ENCODE measurements around the gene KIF21B.

Gene KIF21B, protein sequence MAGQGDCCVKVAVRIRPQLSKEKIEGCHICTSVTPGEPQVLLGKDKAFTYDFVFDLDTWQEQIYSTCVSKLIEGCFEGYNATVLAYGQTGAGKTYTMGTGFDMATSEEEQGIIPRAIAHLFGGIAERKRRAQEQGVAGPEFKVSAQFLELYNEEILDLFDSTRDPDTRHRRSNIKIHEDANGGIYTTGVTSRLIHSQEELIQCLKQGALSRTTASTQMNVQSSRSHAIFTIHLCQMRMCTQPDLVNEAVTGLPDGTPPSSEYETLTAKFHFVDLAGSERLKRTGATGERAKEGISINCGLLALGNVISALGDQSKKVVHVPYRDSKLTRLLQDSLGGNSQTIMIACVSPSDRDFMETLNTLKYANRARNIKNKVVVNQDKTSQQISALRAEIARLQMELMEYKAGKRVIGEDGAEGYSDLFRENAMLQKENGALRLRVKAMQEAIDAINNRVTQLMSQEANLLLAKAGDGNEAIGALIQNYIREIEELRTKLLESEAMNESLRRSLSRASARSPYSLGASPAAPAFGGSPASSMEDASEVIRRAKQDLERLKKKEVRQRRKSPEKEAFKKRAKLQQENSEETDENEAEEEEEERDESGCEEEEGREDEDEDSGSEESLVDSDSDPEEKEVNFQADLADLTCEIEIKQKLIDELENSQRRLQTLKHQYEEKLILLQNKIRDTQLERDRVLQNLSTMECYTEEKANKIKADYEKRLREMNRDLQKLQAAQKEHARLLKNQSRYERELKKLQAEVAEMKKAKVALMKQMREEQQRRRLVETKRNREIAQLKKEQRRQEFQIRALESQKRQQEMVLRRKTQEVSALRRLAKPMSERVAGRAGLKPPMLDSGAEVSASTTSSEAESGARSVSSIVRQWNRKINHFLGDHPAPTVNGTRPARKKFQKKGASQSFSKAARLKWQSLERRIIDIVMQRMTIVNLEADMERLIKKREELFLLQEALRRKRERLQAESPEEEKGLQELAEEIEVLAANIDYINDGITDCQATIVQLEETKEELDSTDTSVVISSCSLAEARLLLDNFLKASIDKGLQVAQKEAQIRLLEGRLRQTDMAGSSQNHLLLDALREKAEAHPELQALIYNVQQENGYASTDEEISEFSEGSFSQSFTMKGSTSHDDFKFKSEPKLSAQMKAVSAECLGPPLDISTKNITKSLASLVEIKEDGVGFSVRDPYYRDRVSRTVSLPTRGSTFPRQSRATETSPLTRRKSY (N-terminal part only)

DNA sequence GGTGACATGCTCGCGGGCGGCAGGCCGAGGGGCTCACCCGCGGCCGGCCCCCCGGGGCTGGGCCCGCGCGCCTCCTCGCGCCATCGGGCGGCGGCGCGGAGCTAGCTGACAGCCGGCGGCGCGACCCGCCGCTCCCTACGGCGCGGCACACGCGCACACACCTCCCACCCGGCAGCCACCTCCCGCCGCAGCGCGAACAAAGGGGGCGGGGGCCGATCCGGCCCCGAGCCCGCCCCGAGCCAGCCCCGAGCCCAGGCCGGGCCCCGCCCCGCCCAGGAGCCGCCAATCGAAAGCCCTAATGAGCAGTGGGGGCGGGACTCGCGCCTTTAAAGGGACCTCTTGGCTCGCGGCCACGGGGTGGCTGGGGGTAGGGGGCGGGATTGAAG, at the start of gene KIF21B:
Gene KIF21B (minus strand): TSS at position 198 of the 386 bp plus-strand sequence. CDS start 331 bp downstream, outside the sequence.
- POLR2A ChIA-PET (ENCODE audit: low non-redundant PET): no interaction called here
- TF ChIP-seq, protein P1, sequence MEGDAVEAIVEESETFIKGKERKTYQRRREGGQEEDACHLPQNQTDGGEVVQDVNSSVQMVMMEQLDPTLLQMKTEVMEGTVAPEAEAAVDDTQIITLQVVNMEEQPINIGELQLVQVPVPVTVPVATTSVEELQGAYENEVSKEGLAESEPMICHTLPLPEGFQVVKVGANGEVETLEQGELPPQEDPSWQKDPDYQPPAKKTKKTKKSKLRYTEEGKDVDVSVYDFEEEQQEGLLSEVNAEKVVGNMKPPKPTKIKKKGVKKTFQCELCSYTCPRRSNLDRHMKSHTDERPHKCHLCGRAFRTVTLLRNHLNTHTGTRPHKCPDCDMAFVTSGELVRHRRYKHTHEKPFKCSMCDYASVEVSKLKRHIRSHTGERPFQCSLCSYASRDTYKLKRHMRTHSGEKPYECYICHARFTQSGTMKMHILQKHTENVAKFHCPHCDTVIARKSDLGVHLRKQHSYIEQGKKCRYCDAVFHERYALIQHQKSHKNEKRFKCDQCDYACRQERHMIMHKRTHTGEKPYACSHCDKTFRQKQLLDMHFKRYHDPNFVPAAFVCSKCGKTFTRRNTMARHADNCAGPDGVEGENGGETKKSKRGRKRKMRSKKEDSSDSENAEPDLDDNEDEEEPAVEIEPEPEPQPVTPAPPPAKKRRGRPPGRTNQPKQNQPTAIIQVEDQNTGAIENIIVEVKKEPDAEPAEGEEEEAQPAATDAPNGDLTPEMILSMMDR (conservative IDR thresholded peaks at IDR 0.05; ENCODE audit: low read depth): no peak
- H3K27ac ChIP-seq: no peak within 1 kb of the TSS
- peak; percentile 93 for DNase-seq (ENCODE audit: low spot score)
- CTCF ChIA-PET: interaction anchor here (0.6 to 3.7 kb wide), 9 partner anchors 18 to 147 kb away, joined by 3 to 24 read pairs (median 4); no protein-coding TSS in a partner anchor

DNA sequence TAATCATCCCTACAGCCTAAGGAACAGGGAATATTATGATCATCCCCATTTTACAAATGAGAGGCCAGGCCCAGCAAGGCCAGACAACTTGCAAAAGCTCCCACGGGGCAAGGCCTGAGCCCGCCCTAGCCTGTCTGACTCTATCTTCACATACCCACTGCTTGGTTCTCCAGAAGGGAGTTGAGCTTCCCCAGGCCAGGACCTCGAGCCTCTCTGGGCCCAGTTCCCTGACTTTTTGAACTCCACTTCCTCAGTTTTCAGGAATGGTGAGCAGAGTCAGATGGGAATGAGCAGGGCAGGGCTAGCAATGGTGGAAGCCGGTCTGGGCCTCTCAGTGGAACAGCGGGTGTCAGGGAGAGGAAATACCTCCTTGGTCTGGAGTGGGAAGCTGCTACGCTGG, 49.4 kb upstream of the KIF21B start:
- no peak overlapping the region for H3K27ac ChIP-seq
- DNase-seq (ENCODE audit: low spot score): no peak
- TF ChIP-seq, protein P1 (conservative IDR thresholded peaks at IDR 0.05; ENCODE audit: low read depth): no peak
- ChIA-PET POLR2A (ENCODE audit: low non-redundant PET) (no interaction called here), CTCF (interaction anchor here (0.6 to 1.5 kb wide), 3 partner anchors 13 to 47 kb away, joined by 4 to 5 read pairs (median 4); no protein-coding TSS in a partner anchor)

DNA sequence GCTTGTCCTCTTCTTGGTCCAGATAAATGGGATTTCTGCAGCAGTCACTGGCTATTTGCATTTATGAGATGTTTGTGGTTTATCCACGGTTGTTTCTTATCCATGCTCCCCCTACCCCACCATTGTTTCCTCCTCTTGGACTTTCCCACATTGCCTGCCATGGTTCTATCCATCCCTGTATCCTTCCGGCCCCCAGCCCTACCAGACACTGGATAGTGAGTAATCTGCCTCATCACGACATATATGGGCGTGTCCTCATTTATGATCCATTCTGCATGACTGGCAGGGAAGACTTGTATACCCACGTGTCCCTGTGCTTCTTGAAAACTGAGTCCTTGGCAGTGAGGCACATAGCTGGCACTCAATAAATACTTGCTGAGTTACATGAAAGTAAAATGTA, 48.6 kb upstream of the KIF21B start:
- DNase-seq (ENCODE audit: low spot score): peak; percentile 86
- ChIA-PET POLR2A (ENCODE audit: low non-redundant PET) (no interaction called here), CTCF (interaction anchor here (1.5 kb wide), 1 partner anchor 41 kb away, joined by 5 read pairs; no protein-coding TSS in a partner anchor)

DNA sequence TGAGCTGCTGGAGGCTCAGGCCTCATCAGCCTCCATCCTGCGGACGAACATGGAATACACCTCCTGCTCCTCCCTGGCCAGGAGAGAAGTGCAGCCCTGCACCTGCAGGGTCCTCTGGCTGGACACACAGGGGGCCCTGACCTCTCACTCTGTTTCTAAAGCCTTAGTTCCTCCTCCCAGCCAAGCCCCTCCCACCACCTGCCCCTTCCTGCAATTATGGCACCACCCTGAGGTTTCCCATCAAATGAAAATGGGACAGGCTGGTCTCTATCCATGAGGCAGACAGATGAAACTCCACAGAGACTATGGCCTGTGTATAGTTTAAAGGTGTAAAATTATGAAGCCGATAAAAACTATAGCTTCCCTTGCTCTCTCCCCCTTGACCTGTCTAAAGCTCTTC, 46.1 kb upstream of the KIF21B start:
- DNase-seq (ENCODE audit: low spot score): no peak

More for the DNA sequence above, 48.6 kb upstream of the KIF21B start:
- H3K27ac ChIP-seq: no peak overlapping the region
- TF ChIP-seq, protein P1 (conservative IDR thresholded peaks at IDR 0.05; ENCODE audit: low read depth): no peak

DNA sequence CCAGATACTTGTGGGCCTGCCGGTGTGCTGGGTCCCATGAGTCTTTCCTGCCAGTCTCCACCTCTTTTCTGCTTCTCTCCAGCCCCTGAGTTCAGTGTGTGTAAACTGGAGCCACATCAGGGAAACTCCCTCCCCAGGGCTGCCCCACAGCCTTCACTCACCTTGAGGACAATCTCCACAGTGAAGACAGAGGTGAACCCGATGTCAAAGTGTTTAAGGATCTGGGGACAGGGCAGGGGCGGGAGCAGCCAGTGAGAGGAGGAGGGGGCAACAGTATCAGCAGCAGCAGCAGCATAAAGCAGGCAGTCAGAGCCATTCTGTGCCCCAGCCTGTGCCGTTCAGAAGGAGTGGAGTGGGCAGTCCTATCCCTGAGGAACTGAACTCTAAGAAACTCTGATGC, 45.5 kb upstream of the KIF21B start:
- TF ChIP-seq, protein P1 (conservative IDR thresholded peaks at IDR 0.05; ENCODE audit: low read depth): no peak
- H3K27ac ChIP-seq: no peak overlapping the region
- ChIA-PET POLR2A (ENCODE audit: low non-redundant PET) (no interaction called here), CTCF (no interaction called here)
- no peak for DNase-seq (ENCODE audit: low spot score)

More for the DNA sequence above, 46.1 kb upstream of the KIF21B start:
- H3K27ac ChIP-seq: no peak overlapping the region
- POLR2A ChIA-PET (ENCODE audit: low non-redundant PET): no interaction called here
- TF ChIP-seq, protein P1 (conservative IDR thresholded peaks at IDR 0.05; ENCODE audit: low read depth): no peak
- CTCF ChIA-PET: interaction anchor here (0.6 to 0.7 kb wide), 2 partner anchors 46 to 286 kb away, joined by 3 read pairs; no protein-coding TSS in a partner anchor

Data from RWPE1 (cell line).